NCI-H2171 (cell line): ENCODE data around the gene SLC9A2.
A peak's percentile ranks its signal among the peaks of the same experiment; 100 is the strongest.

Experiments used
- DNase-seq: peaks from one replicate; lab custom pipeline; 2025; lab: John Stamatoyannopoulos, UW

SLC9A2 gene

GRCh38 chr2:102619414-102620319, at the start of gene SLC9A2:
TSS of gene SLC9A2 (plus strand) at chr2:102619553. CDS start at chr2:102619849, 296 bp downstream.
- no peak for DNase-seq

- DNase-seq: no peak
Observed at GRCh38 chr2:102575888-102576287, 43.5 kb upstream of the SLC9A2 start.

DNA sequence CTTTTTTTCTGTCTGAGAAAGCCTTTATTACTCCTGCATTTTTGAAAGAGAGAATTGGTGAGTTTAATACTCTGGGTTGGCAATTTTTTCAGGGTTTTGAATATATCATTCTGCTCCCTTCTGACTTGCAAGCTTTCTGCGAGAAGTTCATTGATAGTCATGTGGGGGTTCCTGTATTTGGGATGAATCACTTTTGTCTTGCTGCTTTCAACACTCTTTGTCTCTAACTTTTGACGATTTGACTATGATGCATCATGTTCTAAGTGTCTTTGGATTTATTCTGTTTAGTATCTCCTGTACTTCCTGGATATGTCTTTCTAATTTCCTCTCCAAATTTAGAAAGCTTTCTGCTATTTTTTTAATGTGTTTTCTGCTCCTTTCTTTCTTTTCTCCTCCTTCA, 41.0 kb upstream of the SLC9A2 start:
- DNase-seq: no peak

GRCh38 chr2:102581911-102582310, 37.4 kb upstream of the SLC9A2 start:
- no peak for DNase-seq

DNA sequence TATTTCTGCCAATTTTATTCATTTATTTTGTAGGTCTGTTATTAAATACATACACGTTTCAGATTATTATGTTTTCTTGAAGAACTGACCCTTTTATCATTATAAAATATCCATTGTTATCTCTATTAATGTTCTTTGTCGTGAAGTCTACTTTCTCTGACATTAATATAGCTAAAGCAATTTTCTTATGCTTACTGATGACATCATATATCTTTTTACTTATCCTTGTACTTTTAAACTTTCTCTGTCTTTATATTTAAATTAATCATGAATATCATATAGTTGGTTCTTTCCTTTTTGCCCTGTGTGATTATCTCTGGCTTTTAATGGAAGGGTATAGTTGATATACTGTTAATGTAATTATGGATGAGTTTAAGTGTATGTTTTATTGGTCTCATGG, 36.5 kb upstream of the SLC9A2 start:
- DNase-seq: no peak

GRCh38 chr2:102585847-102586404, 33.4 kb upstream of the SLC9A2 start:
- DNase-seq: no peak

DNA sequence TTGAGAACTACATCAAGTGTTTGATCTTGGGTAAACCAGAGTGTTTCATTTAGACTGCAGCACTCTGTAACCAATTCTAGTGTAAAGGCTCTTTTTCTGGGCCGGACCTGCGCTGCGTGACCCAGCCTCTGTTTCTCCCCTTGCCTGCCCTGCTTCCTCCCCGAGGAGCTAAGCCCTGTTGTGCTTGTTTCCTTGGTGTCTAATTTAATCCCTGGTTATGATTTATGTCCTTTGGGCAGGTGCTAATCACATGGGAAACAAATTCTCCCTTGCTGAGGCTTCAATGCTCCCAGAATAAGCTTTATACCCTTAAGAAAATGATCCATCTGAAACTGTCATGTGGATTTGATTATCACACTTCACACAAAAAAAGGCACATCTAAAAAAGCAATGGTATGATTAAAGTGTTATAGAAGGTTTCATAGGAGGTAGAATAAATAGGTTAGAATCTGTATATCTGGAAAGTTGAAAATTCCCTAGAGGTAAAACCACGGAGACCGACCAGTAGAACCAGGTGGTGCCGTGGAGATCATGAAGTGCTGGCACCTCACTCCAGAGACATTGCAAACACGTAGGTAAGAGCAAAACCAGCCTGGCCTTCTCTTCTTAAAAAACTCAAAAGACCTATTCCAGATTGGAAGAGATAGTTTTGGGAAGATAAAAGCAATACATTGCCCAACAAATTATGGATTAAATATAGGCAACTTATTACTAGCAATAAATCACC, 31.0 kb upstream of the SLC9A2 start:
- DNase-seq: no peak

DNA sequence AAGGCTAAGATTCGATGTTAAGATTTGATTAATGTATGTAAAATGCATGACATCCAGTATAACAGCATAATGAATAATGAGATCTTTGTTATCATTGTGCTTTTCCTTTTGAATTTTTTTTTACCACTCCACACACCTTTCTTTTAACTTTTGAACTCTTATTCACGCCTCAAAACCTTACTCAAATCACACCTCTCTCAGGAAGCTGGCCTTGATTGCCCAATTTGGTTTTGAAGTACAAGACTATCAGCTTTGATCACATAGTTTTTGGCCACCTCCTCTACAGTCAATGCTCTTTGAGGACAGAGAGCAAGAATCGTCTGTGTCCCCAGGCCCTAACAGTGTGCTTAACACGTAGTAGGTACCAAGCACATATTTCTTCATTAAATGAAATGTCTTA, 29.9 kb upstream of the SLC9A2 start:
- no peak for DNase-seq

- no peak for DNase-seq
Observed at GRCh38 chr2:102591491-102592045, 27.8 kb upstream of the SLC9A2 start.

DNA sequence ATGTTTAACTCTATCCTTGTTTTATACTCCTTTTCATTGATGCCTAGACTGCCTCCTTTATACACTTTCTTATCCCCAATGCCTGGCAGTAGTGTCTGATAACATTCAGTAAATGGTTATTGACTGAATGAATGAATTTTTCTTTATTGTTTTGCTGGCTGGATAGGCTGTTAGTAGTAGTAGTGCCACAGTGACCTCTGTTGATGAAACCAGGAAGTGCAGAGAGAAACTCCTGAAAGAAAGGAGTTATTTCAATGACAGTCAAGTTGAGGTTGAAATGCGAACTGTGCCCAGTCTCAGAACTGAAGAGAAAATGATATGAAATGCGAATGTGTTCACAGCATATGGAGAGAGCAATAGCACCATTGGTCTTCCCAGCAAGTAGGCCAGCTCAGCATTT, 26.8 kb upstream of the SLC9A2 start:
- no peak for DNase-seq

DNA sequence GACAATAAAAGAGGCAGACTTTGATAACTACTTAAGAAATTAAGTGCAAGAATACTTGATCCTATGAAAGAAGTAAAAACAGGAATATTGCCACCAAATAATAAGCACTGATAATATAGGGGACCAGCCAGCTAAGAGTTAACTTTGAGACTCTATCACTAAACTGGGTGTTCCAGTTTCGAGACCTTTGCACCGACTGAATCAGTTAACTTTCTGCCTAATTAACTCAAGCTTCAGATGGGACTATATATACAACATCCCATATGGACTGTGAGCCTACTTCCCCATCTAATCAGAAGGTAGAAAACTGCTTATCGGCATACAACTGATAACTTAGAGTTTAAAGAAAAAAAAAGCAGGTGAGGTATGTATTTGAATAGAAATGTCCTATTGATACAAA, 25.8 kb upstream of the SLC9A2 start:
- DNase-seq: no peak

DNA sequence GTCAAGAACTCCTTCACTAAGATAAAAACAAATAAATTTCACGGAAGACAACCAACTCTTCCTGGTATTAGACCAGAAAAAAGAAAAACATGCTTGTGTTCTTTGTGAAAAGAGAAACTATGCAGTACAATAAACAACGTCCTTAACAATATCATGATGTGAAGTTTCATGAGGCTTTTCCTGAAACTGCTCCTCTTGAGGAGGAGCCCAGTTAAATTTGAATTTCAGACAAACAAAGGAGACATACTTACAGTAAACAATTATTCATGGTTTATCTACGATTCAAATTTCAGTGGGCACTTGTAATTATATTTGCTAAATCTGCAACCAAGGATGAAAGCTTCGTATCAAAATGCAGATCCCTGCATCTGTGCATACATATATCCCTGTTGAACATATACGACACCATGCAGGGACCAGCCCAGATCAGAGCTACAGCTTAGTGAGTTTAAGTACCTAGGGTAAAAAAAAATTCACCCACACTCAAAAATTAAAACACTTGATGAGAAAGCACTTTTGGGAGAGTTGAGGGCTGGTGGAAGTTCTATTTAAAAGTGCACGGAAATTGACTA, 24.8 kb upstream of the SLC9A2 start:
- no peak for DNase-seq

GRCh38 chr2:102597788-102598187, 21.6 kb upstream of the SLC9A2 start:
- no peak for DNase-seq

GRCh38 chr2:102599486-102599885, 19.9 kb upstream of the SLC9A2 start:
- DNase-seq: no peak

DNA sequence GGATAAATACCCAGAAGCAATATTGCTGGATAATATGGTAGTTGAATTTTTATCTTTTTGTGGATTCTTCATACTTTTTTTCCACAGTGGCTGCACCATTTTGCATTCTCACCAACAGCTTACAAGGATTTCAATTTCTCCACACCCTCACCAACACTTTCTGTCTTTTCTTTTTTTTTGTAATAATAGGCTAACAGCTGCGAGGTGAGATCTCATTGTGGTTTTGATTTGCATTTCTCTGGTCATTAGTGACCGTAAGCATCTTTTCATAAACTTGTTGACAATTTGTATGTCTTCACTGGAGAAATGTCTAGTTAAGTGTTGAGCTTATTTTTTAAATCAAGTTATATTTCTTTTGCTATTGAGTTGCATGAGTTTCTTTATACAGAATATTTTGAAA, 17.6 kb upstream of the SLC9A2 start:
- no peak for DNase-seq

GRCh38 chr2:102603904-102604303, 15.4 kb upstream of the SLC9A2 start:
- no peak for DNase-seq

- DNase-seq: no peak
Observed at GRCh38 chr2:102604769-102605168, 14.6 kb upstream of the SLC9A2 start.

DNA sequence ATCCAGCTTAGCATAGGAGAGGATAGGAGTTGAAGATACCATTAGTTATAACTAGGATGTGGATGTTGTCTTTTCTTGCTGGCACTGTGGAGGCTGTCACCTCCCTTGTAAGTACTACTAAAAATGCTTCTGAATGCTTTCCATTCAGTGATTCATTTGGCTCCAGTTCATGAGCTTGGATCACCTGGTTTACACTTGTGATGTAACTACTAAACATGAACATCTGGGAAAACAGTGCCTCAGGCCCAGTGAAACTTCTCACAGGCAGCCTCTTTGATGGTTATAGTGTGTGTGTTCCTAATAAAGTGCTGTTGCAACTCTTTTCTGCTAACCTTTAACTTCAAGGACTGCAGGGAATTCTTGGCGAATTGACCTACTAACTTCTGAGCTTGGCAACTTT, 13.0 kb upstream of the SLC9A2 start:
- no peak for DNase-seq

DNA sequence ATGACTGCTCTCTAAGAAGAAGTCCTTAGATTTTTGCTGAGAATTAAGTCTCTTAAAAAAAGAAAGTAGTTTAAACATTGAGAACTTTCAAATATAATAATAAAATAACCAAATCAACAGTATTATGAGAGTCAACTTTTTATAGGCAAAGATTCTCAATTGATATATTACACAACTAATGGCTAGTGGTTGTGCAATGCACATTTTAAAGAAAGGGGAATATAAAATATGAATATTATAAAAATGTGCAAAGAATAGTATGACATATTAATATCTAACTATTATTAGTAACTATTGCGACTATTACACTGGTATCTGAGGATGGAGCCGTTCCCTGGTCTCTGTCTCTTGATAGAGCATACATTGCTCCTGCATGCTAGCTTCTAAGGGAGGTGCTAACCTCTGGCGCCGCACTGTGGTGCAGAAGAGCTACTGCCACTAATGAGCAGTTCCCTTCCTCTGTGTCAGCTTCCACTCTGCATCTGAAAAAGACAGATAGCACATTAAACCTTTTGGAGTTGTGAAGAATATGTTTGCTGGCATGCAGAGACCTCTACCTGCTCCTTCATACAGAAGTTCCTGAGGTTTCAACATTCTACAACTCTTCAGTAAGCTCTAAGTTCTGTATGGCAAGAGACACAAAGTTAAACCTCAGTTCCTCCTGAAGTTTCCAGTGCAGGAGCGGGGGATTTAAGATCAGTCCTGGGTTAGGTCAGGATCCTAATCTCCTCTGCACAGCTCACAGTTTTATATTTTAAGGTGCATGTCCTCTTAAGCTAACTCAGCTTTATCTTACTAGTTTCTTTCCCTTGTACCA, 3.5 kb upstream of the SLC9A2 start:
- peak; percentile 24 for DNase-seq

GRCh38 chr2:102618452-102619413, 620 bp upstream of the SLC9A2 start:
- DNase-seq: no peak
